ENCODE results near the gene GP1BB.

- TF ChIP-seq CTCF (conservative IDR thresholded peaks at IDR 0.05; ENCODE audit: low read length) (no peak), EZH2phosphoT487 (IDR thresholded peaks at IDR 0.05; ENCODE audit: borderline replicate concordance) (no peak)
Measured at GRCh38 chr22:19742160-19743066, 19.1 kb downstream of the GP1BB start.
